Measurements from ENCODE around the gene BBS10.

- TF ChIP-seq ZNF423 (CRISPR knock-in tag; IDR thresholded peaks at IDR 0.05): no peak
- no peak for TF ChIP-seq FOXP1 (CRISPR knock-in tag; IDR thresholded peaks at IDR 0.05; ENCODE audit: borderline replicate concordance)
- no peak for TF ChIP-seq CTCF (IDR thresholded peaks at IDR 0.05)
- TF ChIP-seq PRDM15 (CRISPR knock-in tag; IDR thresholded peaks at IDR 0.05): no peak
- TF ChIP-seq PREB (CRISPR knock-in tag; IDR thresholded peaks at IDR 0.05; ENCODE audit: borderline replicate concordance): no peak
- no peak for TF ChIP-seq CBFB (CRISPR knock-in tag; IDR thresholded peaks at IDR 0.05; ENCODE audit: low read depth)
- TF ChIP-seq E2F1 (CRISPR knock-in tag; IDR thresholded peaks at IDR 0.05): no peak
- TF ChIP-seq TCF7 (CRISPR knock-in tag; IDR thresholded peaks at IDR 0.05; ENCODE audit: low read depth): no peak
- no peak for TF ChIP-seq ATF2 (CRISPR knock-in tag; IDR thresholded peaks at IDR 0.05; ENCODE audit: borderline replicate concordance, low read depth)
- no peak for TF ChIP-seq ZNF532 (CRISPR knock-in tag; IDR thresholded peaks at IDR 0.05; ENCODE audit: borderline replicate concordance)
- no peak for TF ChIP-seq ATF1 (CRISPR knock-in tag; IDR thresholded peaks at IDR 0.05)
- no peak for TF ChIP-seq GABPB1 (CRISPR knock-in tag; IDR thresholded peaks at IDR 0.05)
- TF ChIP-seq ZSCAN18 (CRISPR knock-in tag; IDR thresholded peaks at IDR 0.05): no peak
- TF ChIP-seq ATF3 (CRISPR knock-in tag; conservative IDR thresholded peaks at IDR 0.05): no peak
Measured at GRCh38 chr12:76383988-76384387, 35.8 kb upstream of the BBS10 start.
